Measurements from ENCODE around the gene MRPL4. TPM values are rescaled to one million over a fixed set of nuclear protein-coding genes. Genes with fewer than 3 reads are reported as not detected.
A peak's percentile ranks its signal among the peaks of the same experiment; 100 is the strongest.

The MRPL4 gene
- total and polyA plus RNA-seq, 4 donors, result 13.7 to 59.7 (median 45.8) TPM

DNA sequence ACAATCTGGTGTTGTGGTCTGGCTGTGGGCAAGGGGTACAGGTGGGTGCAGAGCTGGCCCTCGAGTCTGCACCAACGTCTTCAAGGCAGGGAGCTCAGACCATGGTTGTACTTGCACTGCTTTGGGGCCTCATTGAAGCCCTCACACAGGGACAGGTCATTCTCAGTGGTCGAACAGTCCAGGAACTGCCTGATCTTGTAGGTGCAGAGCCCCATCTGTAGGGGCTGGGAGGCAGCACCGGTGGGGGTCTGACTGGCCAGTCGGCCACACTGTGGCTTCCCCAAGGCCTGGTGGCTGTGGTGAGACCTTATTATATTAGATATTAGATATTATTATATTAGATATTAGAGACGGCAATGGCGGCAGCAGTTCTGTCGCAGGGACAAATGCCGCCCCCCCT is 34.9 kb upstream of the MRPL4 start:
- WGBS (ENCODE audit: insufficient coverage), result 88% methylated on average over 6 of the region's 9 CpGs

DNA sequence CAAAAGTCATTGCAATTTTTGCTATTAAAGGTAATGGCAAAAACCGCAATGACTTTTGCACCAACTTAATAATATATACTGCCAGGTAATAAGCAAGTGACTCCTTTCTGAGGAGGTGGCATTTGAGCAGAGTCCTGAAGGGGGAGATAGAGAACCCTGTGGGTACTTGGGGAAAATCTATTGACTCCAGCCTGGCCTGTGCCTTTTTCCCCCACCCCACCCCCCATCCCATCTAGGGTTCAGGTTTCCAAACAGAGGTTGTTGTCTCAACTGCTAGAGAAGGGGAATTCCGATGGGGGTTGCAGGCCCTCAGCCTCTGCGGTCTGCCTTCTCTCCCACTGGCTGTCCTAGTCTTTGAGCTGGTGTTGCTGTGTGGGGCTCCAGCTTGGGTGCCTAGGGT is 32.3 kb upstream of the MRPL4 start:
- WGBS (ENCODE audit: insufficient coverage), result 46% methylated on average over 2 of the region's 3 CpGs
- Histone ChIP-seq H3K4me1 (ENCODE audit: control insufficient read depth, insufficient read depth, low read length) (no peaks in the 10 kb centered on the region), H3K4me3 (ENCODE audit: low read depth, low read length) (no peak overlapping the region), H3K27me3 (ENCODE audit: control insufficient read depth, insufficient read depth, low read length) (no peaks in the 10 kb centered on the region), H3K27ac (ENCODE audit: low read depth, low read length) (no peak overlapping the region), H3K36me3 (ENCODE audit: control insufficient read depth, insufficient read depth, low read length) (peaks cover 27% of the 10 kb centered on the region), H3K9me3 (ENCODE audit: control insufficient read depth, insufficient read depth, low read length) (no peaks in the 10 kb centered on the region)
- no peak for DNase-seq (ENCODE audit: low read depth in 4 of 6, low spot score in 6 of 6)

More for the DNA sequence above, 34.9 kb upstream of the MRPL4 start:
- no peaks in the 10 kb centered on the region for H3K27me3 ChIP-seq (ENCODE audit: control insufficient read depth, insufficient read depth, low read length)
- no peaks in the 10 kb centered on the region for H3K4me1 ChIP-seq (ENCODE audit: control insufficient read depth, insufficient read depth, low read length)
- no peak for DNase-seq (ENCODE audit: low read depth in 4 of 6, low spot score in 6 of 6)
- no peak overlapping the region for H3K4me3 ChIP-seq (ENCODE audit: low read depth, low read length)
- H3K9me3 ChIP-seq (ENCODE audit: control insufficient read depth, insufficient read depth, low read length), result no peaks in the 10 kb centered on the region
- H3K27ac ChIP-seq (ENCODE audit: low read depth, low read length), result no peak overlapping the region
- H3K36me3 ChIP-seq (ENCODE audit: control insufficient read depth, insufficient read depth, low read length), result peaks cover 6% of the 10 kb centered on the region

DNA sequence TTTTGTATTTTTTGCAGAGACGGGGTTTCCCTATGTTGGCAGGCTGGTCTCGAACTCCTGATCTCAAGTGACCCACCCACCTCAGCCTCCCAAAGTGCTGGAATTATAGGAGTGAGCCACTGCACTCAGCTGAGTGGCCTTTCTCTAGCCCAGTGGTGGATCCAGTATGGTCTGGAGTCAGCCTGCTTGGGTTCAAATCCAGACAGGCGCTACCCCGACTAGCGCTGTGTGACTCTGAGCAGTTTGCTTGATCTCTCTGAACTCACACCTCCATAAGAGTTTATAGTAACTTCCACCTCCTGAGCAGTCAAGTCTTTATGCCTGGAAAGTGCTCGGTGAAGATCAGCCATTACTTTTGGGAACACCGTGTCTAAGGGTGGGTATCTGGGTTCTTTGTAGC is 31.3 kb upstream of the MRPL4 start:
- WGBS (ENCODE audit: insufficient coverage), result 100% methylated on average over 1 of the region's 7 CpGs

DNA sequence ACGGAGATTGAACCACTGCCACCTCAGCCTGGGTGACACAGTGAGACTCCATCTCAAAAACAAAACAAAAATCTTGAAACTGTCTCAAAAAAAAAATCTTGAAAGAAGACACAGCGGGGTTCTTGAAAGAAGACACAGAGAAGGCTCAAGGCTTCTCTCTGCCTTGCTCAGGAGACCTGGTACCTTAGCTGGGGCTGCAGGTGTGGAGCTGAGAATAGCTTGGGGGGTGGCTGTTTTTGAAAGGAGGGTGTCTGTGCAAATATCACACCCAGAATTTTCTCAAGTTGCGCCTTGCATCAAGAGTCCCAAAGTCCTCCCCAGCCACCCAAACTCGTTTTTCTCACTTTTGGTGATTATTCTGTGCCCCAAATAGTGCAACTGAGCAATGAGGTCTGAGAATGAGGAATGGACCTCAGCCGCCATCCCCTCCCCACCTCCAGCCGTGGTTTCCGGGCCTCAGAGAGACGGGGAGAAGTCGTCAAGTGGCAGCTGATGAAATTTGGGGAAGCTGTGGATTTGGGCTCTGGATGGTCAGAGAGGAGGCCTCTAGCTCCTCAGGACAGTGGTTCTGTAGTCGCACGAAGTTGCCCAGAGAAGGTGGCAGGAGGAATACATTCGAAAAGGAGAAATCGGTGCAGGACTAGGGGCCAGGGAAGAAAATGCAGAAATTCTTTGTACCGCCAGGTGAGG is 29.7 kb upstream of the MRPL4 start:
- no peaks in the 10 kb centered on the region for H3K27me3 ChIP-seq (ENCODE audit: control insufficient read depth, insufficient read depth, low read length)
- peaks cover 18% of the 10 kb centered on the region for H3K4me1 ChIP-seq (ENCODE audit: control insufficient read depth, insufficient read depth, low read length)
- DNase-seq (ENCODE audit: low read depth in 4 of 6, low spot score in 6 of 6), result no peak
- H3K4me3 ChIP-seq (ENCODE audit: low read depth, low read length), result no peak overlapping the region
- H3K36me3 ChIP-seq (ENCODE audit: control insufficient read depth, insufficient read depth, low read length), result peaks cover 27% of the 10 kb centered on the region
- no peak overlapping the region for H3K27ac ChIP-seq (ENCODE audit: low read depth, low read length)
- whole genome bisulfite sequencing (ENCODE audit: insufficient coverage), result 92% methylated on average over 10 of the region's 14 CpGs
- no peaks in the 10 kb centered on the region for H3K9me3 ChIP-seq (ENCODE audit: control insufficient read depth, insufficient read depth, low read length)

More for the DNA sequence above, 31.3 kb upstream of the MRPL4 start:
- Histone ChIP-seq H3K27ac (ENCODE audit: low read depth, low read length) (no peak overlapping the region), H3K9me3 (ENCODE audit: control insufficient read depth, insufficient read depth, low read length) (no peaks in the 10 kb centered on the region), H3K27me3 (ENCODE audit: control insufficient read depth, insufficient read depth, low read length) (no peaks in the 10 kb centered on the region), H3K36me3 (ENCODE audit: control insufficient read depth, insufficient read depth, low read length) (peaks cover 28% of the 10 kb centered on the region), H3K4me1 (ENCODE audit: control insufficient read depth, insufficient read depth, low read length) (peaks cover 3% of the 10 kb centered on the region), H3K4me3 (ENCODE audit: low read depth, low read length) (no peak overlapping the region)
- no peak for DNase-seq (ENCODE audit: low read depth in 4 of 6, low spot score in 6 of 6)

DNA sequence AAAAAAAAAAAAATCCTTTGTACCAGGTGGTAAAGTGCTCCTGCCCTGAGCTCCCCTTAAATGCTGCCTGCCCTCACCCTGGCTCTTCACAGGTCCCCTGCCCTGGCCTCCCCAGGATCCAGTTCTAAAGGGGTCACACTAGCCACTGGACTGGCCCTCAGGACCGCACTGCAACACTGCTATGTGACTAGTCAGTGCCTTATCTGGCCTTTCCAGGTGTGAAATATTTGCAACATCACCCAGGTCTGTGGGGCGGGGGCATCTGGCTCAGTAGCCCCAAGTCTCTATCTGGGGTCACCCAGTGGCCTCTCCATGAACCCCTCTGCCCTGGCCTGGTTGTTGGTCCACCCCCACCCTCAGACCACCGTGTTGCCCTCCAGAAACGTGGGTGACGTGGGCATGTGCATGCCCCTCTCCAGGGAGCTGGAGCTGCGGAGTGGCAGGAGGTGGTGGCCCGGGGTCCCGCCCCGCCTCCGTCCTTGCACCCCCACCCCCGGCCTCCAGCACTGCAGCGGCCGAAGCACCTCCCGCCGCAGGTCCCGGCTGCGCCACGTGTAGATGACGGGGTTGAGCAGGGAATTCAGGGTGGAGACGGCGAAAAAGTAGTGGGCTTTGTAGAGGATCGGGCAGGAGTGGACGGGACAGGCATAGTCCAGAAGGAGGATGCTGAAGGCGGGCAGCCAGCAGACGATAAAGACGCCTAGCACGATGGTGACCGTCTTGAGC is 28.4 kb upstream of the MRPL4 start:
- no peak overlapping the region for H3K4me3 ChIP-seq (ENCODE audit: low read depth, low read length)
- peaks cover 31% of the 10 kb centered on the region for H3K36me3 ChIP-seq (ENCODE audit: control insufficient read depth, insufficient read depth, low read length)
- peaks cover 30% of the 10 kb centered on the region for H3K4me1 ChIP-seq (ENCODE audit: control insufficient read depth, insufficient read depth, low read length)
- H3K9me3 ChIP-seq (ENCODE audit: control insufficient read depth, insufficient read depth, low read length), result no peaks in the 10 kb centered on the region
- H3K27me3 ChIP-seq (ENCODE audit: control insufficient read depth, insufficient read depth, low read length), result no peaks in the 10 kb centered on the region
- WGBS (ENCODE audit: insufficient coverage), result 94% methylated on average over 20 of the region's 28 CpGs
- no peak for DNase-seq (ENCODE audit: low read depth in 4 of 6, low spot score in 6 of 6)
- H3K27ac ChIP-seq (ENCODE audit: low read depth, low read length), result no peak overlapping the region

DNA sequence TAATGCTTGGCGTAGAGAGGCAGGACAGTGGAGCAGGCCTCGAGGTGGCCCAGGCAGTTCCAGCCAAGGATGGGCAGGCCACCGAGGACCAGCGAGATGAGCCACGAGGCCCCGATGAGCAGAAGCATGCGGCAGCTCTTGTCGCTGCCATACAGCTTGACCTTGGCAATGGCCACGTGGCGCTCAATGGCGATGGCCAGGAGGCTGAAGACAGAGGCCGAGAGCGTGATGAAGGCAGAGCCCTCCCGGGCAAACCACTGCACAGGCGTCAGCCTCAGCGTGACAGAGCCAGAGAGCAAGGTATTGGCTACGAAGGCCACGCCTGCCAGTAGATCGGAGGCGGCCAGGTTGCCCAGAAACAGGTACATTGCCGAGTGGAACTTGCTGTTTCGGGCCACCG is 27.7 kb upstream of the MRPL4 start:
- H3K9me3 ChIP-seq (ENCODE audit: control insufficient read depth, insufficient read depth, low read length), result no peaks in the 10 kb centered on the region
- WGBS (ENCODE audit: insufficient coverage), result 96% methylated on average over 23 of the region's 23 CpGs
- no peak for DNase-seq (ENCODE audit: low read depth in 4 of 6, low spot score in 6 of 6)
- H3K36me3 ChIP-seq (ENCODE audit: control insufficient read depth, insufficient read depth, low read length), result peaks cover 31% of the 10 kb centered on the region
- H3K4me3 ChIP-seq (ENCODE audit: low read depth, low read length), result no peak overlapping the region
- no peak overlapping the region for H3K27ac ChIP-seq (ENCODE audit: low read depth, low read length)
- H3K27me3 ChIP-seq (ENCODE audit: control insufficient read depth, insufficient read depth, low read length), result no peaks in the 10 kb centered on the region
- H3K4me1 ChIP-seq (ENCODE audit: control insufficient read depth, insufficient read depth, low read length), result peaks cover 34% of the 10 kb centered on the region

DNA sequence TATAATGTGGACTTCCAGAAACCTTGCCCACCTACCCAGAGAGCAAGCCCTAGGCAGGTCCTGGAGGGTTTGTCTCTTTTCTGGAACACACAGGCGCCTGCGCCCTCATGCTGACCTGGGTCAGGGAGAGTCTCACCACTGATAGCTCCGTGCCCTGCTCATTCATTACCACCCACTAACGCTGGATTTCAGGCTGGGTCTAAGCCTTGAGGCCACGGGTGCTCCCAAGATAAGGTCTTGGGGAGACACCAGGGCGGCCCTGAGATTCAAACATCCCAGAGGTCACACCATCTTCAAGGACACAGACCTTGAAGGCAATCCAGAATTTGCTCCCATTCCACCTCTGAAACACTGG is 26.0 kb upstream of the MRPL4 start:
- 91% methylated on average over 4 of the region's 6 CpGs for WGBS (ENCODE audit: insufficient coverage)
- H3K9me3 ChIP-seq (ENCODE audit: control insufficient read depth, insufficient read depth, low read length), result no peaks in the 10 kb centered on the region

DNA sequence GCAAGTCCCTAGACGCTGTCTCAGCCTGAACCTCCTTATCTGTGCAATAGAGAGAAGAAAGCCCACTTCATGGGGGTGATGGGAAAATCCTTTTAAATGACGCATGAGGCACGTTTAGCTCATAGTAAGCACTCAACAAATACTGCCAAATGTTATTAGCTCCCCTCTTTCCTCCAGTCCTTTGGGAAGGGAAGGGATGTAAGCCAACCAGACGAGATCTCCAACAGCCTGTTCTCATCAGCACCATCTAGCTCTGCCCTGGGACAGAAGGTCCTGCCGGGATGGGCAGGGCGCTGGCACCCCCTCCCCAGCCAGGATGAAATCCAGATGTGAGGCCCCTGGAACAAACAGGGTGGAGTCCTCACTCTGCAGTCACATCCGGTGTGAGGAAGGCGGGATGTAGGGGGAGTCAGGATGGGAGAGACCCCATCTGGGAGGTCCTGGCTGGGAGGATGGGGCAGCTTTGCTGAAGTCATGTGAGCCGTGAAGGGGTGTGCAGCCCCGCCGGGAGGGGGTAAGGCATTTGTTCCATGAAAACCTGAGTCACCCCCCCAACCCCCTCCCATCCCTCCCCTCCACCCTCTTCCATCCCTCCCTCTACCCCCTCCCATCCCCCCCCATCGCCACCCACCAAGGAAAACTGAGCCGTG is 25.5 kb upstream of the MRPL4 start:
- H3K27ac ChIP-seq (ENCODE audit: low read depth, low read length), result peak overlapping the region; percentile 91
- WGBS (ENCODE audit: insufficient coverage), result 30% methylated on average over 3 of the region's 13 CpGs
- no peaks in the 10 kb centered on the region for H3K9me3 ChIP-seq (ENCODE audit: control insufficient read depth, insufficient read depth, low read length)
- H3K27me3 ChIP-seq (ENCODE audit: control insufficient read depth, insufficient read depth, low read length), result no peaks in the 10 kb centered on the region
- H3K4me1 ChIP-seq (ENCODE audit: control insufficient read depth, insufficient read depth, low read length), result peaks cover 46% of the 10 kb centered on the region
- H3K4me3 ChIP-seq (ENCODE audit: low read depth, low read length), result peak overlapping the region; percentile 12
- DNase-seq (ENCODE audit: low read depth in 4 of 6, low spot score in 6 of 6), result peak in 1 of 6 donors; percentile 53
- H3K36me3 ChIP-seq (ENCODE audit: control insufficient read depth, insufficient read depth, low read length), result peaks cover 28% of the 10 kb centered on the region

More for the DNA sequence above, 26.0 kb upstream of the MRPL4 start:
- peaks cover 46% of the 10 kb centered on the region for H3K4me1 ChIP-seq (ENCODE audit: control insufficient read depth, insufficient read depth, low read length)
- peaks cover 31% of the 10 kb centered on the region for H3K36me3 ChIP-seq (ENCODE audit: control insufficient read depth, insufficient read depth, low read length)
- no peak for DNase-seq (ENCODE audit: low read depth in 4 of 6, low spot score in 6 of 6)
- no peaks in the 10 kb centered on the region for H3K27me3 ChIP-seq (ENCODE audit: control insufficient read depth, insufficient read depth, low read length)
- H3K4me3 ChIP-seq (ENCODE audit: low read depth, low read length), result no peak overlapping the region
- peak overlapping the region; percentile 91 for H3K27ac ChIP-seq (ENCODE audit: low read depth, low read length)

DNA sequence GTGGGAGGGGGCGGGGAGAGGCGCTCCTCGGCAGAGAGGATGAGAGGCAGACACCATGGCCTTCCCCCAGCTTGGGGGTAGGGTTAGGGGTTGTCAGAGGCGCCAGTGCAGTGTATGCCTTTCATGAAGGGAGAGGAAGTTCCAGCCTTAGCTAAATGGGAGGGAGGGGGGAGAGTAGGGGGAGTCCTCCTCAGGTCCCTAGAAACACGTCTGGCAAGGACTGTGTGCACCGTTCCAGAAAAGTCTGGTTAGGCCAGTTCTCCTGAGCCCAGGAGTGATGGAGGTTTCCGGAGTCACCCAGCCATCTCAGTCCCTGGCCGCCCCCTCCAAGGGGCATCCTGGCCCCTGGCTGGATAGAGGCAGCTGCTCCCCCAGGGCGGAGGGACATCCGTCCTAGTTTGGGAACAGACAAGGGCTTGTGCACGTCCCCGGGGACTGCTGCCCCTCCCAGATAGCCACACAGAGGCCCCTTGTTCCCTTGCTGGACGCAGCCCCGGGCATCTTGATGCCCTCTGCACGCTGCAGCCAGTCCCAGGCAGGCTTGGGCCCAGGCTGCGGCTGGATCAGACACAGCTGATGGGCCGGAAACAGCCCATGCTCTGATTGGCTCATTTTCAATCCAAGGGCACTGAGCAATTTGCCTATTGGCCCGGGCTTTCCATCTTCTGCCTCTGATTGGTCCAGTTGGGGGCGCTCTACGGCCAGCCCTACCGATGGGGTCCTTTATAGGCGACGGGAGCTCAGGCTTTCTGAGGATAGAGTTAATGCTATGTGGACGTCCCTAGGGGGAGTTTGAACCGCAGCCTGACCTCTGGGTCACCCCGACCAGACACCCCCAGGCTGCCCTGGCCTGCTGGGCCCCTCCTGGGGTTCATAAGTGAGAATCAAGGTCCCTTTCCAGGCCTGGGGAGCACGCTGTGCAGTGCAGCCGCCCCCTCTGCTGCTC is 24.7 kb upstream of the MRPL4 start:
- H3K4me3 ChIP-seq (ENCODE audit: low read depth, low read length), result peak overlapping the region; percentile 12

More for the DNA sequence above, 24.7 kb upstream of the MRPL4 start:
- Histone ChIP-seq H3K27ac (ENCODE audit: low read depth, low read length) (peak overlapping the region; percentile 88), H3K9me3 (ENCODE audit: control insufficient read depth, insufficient read depth, low read length) (no peaks in the 10 kb centered on the region), H3K4me1 (ENCODE audit: control insufficient read depth, insufficient read depth, low read length) (peaks cover 46% of the 10 kb centered on the region), H3K36me3 (ENCODE audit: control insufficient read depth, insufficient read depth, low read length) (peaks cover 28% of the 10 kb centered on the region), H3K27me3 (ENCODE audit: control insufficient read depth, insufficient read depth, low read length) (no peaks in the 10 kb centered on the region)
- DNase-seq (ENCODE audit: low read depth in 4 of 6, low spot score in 6 of 6), result peak in 2 of 6 donors; percentile 67 to 81
- 59% methylated on average over 23 of the region's 28 CpGs for WGBS (ENCODE audit: insufficient coverage)

Data from spinal cord (tissue), 10 donors.